ENCODE results near the gene SMPDL3A.

Gene SMPDL3A

DNA sequence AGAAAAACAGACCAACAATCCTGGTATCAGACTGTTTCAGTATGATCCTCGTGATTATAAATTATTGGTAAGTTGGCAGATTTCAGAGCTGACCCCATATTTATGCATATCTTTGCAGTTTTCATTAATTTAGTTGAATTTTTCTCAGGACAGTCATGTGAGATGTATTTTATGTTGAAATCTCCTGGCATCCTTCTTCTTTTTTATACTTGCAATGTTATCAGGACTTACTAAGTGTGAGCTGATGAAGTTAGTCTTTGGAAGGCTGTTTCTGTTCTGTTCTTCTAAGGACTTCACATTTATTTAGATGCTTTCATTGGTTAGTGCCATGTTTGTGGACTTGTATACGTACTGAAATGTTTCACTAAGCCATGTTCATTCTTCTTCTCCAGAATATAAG, 17.2 kb downstream of the SMPDL3A start:
- no peak for DNase-seq

DNA sequence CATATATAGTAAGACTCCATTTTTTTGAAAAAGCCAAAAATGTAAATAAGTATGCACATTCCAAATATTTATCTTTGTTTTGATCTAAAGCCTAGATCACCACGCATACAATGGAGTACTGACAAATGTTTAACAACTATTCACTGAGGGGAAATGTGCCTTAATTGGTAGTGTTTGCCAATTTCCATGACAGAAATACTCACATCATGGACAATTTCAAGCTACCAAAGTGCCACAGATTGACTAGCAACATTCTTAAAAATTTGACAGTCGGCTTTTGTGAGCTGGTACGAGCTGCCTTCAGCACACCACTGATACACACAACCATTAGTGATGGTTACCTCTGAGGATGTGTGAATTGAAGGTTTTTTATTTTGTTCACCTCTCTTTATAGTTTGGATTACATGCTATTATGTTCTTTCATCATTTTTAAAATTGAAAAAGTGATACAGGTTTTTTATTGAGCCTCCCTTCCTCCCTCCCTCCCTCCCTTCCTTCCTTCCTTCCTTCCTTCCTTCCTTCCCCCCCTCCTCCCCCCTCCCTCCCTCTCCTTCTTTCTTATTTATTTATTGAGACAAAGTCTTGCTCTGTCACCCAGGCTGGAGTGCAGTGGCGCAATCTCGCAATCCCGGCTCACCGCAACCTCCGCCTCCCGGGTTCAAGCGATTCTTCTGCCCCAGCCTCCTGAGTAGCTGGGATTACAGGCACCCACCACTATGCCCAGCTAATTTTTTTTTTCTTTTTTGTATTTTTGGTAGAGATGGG, 19.2 kb downstream of the SMPDL3A start:
- no peak for DNase-seq

DNA sequence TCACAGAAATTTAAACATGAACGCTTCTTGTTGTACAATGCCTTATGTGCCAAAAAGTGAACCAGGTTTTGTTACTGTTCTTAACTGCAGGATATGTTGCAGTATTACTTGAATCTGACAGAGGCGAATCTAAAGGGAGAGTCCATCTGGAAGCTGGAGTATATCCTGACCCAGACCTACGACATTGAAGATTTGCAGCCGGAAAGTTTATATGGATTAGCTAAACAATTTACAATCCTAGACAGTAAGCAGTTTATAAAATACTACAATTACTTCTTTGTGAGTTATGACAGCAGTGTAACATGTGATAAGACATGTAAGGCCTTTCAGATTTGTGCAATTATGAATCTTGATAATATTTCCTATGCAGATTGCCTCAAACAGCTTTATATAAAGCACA, 19.9 kb downstream of the SMPDL3A start:
- DNase-seq = no peak

DNA sequence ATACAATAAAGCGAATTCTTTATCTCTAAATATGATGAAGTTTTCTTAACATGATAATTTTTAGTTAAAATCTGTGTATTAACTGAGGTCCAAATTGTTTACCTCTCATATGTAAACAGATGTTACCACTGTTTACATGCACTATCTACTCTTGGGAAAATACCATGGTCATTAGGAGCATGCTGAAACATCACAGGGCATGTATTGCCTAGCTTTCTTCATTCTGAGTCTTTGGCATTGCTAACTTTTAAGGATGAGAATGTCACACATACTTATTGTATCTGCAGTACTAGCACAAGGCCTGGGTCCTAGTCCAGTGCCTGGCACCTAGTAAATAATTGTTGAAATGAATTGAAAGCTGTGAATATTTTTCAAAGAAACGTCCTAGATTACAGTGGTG, 20.6 kb downstream of the SMPDL3A start:
- no peak for DNase-seq

DNA sequence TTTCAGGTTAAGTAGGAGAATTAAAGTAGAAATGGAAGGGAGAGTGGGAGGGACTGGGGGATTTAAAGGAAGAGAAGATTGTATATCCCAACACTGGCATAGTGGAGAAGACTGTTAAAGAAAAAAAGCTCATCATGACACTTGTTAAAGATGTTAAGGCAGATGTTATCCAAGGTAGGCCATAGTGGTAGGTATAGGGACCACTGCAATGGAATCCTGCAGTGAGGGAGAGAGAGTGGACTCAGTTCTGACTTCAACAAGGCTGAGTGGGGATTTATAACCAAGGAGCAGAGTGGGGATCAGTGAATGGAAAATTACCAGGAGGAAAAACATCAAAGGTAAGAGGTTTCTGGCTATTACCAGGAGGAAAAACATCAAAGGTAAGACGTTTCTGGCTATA, 21.1 kb downstream of the SMPDL3A start:
- no peak for DNase-seq

DNA sequence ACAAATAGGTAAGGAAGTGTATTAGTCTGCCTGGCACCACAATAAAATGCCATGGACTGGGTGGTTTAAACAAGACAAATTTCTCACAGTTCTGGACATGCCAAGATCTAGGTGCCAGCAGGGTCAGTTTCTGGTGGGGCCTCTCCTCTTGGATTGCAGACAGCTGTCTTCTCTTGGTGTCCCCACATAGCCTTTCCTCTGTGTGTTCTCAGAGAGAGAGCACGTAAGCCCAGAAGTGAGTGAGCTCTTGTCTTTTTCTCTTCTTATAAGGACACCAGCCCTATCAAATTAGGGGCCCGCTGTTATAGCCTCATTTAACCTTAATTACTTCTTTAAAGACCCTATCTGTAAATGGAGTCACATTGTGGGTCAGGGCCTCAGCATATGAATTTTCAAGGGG, 28.3 kb downstream of the SMPDL3A start:
- no peak for DNase-seq

DNA sequence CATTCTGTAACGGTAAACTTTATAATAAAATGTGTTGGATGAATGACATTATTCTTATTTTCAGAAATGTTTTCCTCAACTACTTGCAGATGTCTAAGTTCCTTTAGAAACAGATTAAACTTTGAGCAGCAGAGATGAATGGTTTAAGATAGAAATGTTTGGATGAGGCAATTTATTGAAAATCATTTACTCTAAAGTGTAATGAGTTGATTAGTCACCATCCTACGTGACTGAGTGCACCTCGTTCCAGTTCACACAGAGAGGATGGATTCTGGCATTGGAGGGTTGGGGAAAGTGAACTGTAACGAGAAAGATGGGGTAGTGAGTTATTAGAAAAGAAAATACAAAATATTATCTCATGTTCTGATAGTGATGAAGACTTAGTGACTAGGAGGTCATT, 28.7 kb downstream of the SMPDL3A start:
- no peak for DNase-seq

- DNase-seq = no peak
Observed at GRCh38 chr6:122818866-122819265, 29.8 kb downstream of the SMPDL3A start.

- no peak for DNase-seq
Observed at GRCh38 chr6:122821095-122821494, 32.0 kb downstream of the SMPDL3A start.

GRCh38 chr6:122825163-122825562, 36.1 kb downstream of the SMPDL3A start:
- no peak for DNase-seq

- no peak for DNase-seq
Observed at GRCh38 chr6:122829456-122829855, 40.4 kb downstream of the SMPDL3A start.

DNA sequence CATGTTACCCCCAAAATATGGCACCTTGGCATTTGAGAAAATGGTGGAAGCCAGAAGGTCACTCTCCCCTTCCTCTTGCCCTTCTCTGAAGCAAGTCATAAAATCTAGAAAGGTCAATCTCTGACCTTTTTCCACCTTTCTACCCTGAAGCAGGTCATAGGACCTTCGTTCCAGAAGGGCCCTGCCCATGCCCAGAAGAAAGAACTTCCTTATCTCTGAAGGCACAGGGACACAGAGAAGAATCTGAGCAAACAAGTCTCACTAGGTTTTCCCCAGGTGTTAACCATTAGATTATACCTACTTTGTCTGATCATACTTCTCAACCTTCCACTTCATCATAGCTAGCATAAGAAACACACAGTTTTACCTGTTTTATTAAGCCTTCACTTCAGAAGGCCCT, 42.5 kb downstream of the SMPDL3A start:
- DNase-seq = no peak

GRCh38 chr6:122832459-122832858, 43.4 kb downstream of the SMPDL3A start:
- no peak for DNase-seq

GRCh38 chr6:122833021-122833491, 44.0 kb downstream of the SMPDL3A start:
- DNase-seq = no peak

DNA sequence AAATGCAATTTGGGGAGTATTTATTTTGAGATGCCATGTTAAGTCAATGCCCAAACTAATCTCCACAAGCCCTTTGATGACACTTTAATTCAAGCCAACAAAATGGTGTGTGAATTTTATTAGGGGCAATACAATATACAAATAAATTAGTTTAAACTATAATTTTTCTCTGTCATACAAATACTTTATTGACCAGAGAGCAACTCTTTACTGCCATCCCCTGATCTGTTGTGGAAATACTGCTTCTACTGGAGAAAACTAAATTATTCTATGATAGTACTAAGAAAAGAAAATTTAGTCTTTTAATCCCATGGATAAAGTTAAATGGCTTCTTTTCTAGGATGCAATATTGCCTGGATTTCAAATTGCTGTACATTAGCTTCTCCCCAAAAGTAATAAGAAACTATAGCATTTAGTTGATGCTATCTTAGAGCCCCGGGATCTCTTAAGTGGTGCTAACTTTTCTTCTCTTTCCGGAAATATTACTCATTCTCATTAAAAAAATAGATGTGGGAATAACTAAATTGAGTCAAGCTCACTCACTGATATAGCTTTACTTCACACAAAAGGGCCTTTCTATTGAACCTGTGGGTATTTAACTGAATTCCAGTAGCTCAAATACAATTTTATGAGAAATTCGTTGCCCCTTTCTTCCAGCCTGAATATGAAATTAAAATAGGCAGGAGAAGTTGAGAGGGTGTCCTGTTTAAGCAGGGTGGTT, 49.2 kb downstream of the SMPDL3A start:
- no peak for DNase-seq

GRCh38 chr6:122839472-122839871, 50.4 kb downstream of the SMPDL3A start:
- peak; percentile 45 for DNase-seq

- DNase-seq = no peak
Observed at GRCh38 chr6:122839906-122840305, 50.8 kb downstream of the SMPDL3A start.

DNA sequence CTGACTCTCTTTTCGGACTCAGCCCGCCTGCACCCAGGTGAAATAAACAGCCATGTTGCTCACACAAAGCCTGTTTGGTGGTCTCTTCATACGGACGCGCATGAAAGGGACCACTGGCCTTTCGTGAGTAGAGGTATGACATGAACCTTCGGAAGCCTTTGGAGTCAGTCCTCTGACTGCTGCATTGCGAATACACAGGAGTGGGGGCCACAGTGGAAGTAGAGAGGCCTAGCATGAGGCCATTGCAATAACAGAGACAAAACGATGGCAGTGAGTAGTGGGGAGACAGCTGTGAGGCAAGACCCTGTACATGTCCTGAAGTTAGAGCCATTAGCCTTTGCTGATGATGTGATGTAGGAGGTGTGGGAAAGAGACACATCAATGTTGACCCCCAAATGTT, 56.4 kb downstream of the SMPDL3A start:
- DNase-seq = no peak

- DNase-seq = no peak
Observed at GRCh38 chr6:122845916-122846612, 57.0 kb downstream of the SMPDL3A start.

- no peak for DNase-seq
Observed at GRCh38 chr6:122853259-122853995, 64.4 kb downstream of the SMPDL3A start.
